ENCODE measurements around the gene KRTAP5-1.
"Not testable (repeated sequence)": the region's sequence is repeated elsewhere in the genome, so short reads cannot be mapped to it uniquely, and the experiment has no call there.

Gene KRTAP5-1

GRCh38 chr11:1584661-1585370 is at the start of gene KRTAP5-1:
KRTAP5-1 (minus strand) TSS chr11:1585283; CDS start chr11:1585249, 34 bp downstream.
- not testable (repeated sequence) for DNase-seq

GRCh38 chr11:1633864-1634263 is 48.8 kb upstream of the KRTAP5-1 start:
- no peak for DNase-seq

GRCh38 chr11:1632053-1632714 is 47.1 kb upstream of the KRTAP5-1 start:
- peak; percentile 53 for DNase-seq

- DNase-seq: no peak
These were observed 46.0 kb upstream of the KRTAP5-1 start for GRCh38 chr11:1631066-1631568.

GRCh38 chr11:1630271-1630670 is 45.2 kb upstream of the KRTAP5-1 start:
- DNase-seq: no peak

GRCh38 chr11:1629326-1630185 is 44.5 kb upstream of the KRTAP5-1 start, which contains the start of gene KRTAP5-5:
KRTAP5-5 (plus strand) TSS chr11:1629775; CDS start chr11:1629841, 66 bp downstream.
- no peak for DNase-seq

GRCh38 chr11:1628506-1629325 is 43.6 kb upstream of the KRTAP5-1 start:
- DNase-seq: no peak

- no peak for DNase-seq
These were observed 40.5 kb upstream of the KRTAP5-1 start for GRCh38 chr11:1625541-1625940.

GRCh38 chr11:1624621-1625020 is 39.5 kb upstream of the KRTAP5-1 start:
- no peak for DNase-seq

- DNase-seq: no peak
These were observed 38.6 kb upstream of the KRTAP5-1 start for GRCh38 chr11:1623716-1624115.

- no peak for DNase-seq
These were observed 37.0 kb upstream of the KRTAP5-1 start, which contains the start of gene KRTAP5-4 for GRCh38 chr11:1622086-1622485. KRTAP5-4 (minus strand) TSS chr11:1622138; CDS start chr11:1622093, 45 bp downstream.

GRCh38 chr11:1619449-1619848 is 34.4 kb upstream of the KRTAP5-1 start:
- no peak for DNase-seq

GRCh38 chr11:1618231-1618630 is 33.1 kb upstream of the KRTAP5-1 start:
- DNase-seq: no peak

GRCh38 chr11:1608363-1608762 is 23.3 kb upstream of the KRTAP5-1 start, which contains the start of gene KRTAP5-3:
KRTAP5-3 (minus strand) TSS chr11:1608463; CDS start chr11:1608385, 78 bp downstream.
- no peak for DNase-seq

- DNase-seq: not testable (repeated sequence)
These were observed 22.8 kb upstream of the KRTAP5-1 start for GRCh38 chr11:1607901-1608300.

- DNase-seq: not testable (repeated sequence)
These were observed 22.2 kb upstream of the KRTAP5-1 start for GRCh38 chr11:1607156-1607845.

- DNase-seq: not testable (repeated sequence)
These were observed 20.8 kb upstream of the KRTAP5-1 start for GRCh38 chr11:1605923-1606322.

GRCh38 chr11:1604711-1605110 is 19.6 kb upstream of the KRTAP5-1 start:
- no peak for DNase-seq

- DNase-seq: no peak
These were observed 19.1 kb upstream of the KRTAP5-1 start for GRCh38 chr11:1604181-1604580.

- no peak for DNase-seq
These were observed 18.5 kb upstream of the KRTAP5-1 start for GRCh38 chr11:1603629-1604028.

GRCh38 chr11:1601663-1602062 is 16.6 kb upstream of the KRTAP5-1 start:
- not testable (repeated sequence) for DNase-seq
